Liver (tissue), 9 donors: Measurements from ENCODE around the gene KRTAP27-1. TPM values are rescaled to one million over a fixed set of nuclear protein-coding genes. Genes with fewer than 3 reads are reported as not detected.

ENCODE experiments used
- DNase-seq: peaks from one replicate; pipeline ENCODE4 v3.0.0-alpha.2; 2017; ENCODE audit warnings: low spot score
- H3K27ac ChIP-seq, 2 donors: one replicate each; pipeline ENCODE4 v1.7.0; 2013; ENCODE audit warnings: inconsistent platforms in 2 of 2, low read length in 2 of 2, control low read depth in 1 of 2, low read depth in 1 of 2, mild to moderate bottlenecking in 1 of 2
- H3K27me3 ChIP-seq, 4 donors: one replicate each; pipeline versions ENCODE4 v1.6.1 to v1.7.0; 2013; ENCODE audit warnings: low read length in 3 of 4, inconsistent platforms in 1 of 4, mild to moderate bottlenecking in 1 of 4, moderate library complexity in 1 of 4; ENCODE audit not compliant: control insufficient read depth in 4 of 4, insufficient read depth in 4 of 4
- H3K36me3 ChIP-seq, 4 donors: one replicate each; pipeline versions ENCODE4 v1.6.1 to v1.7.0; 2013; ENCODE audit warnings: low read length in 3 of 4, mild to moderate bottlenecking in 3 of 4, low read depth in 1 of 4, moderate library complexity in 1 of 4; ENCODE audit not compliant: control insufficient read depth in 4 of 4, insufficient read depth in 3 of 4
- H3K4me1 ChIP-seq, 4 donors: one replicate each; pipeline versions ENCODE4 v1.6.1 to v1.7.0; 2013; ENCODE audit warnings: low read length in 3 of 4, mild to moderate bottlenecking in 3 of 4, moderate library complexity in 1 of 4; ENCODE audit not compliant: control insufficient read depth in 4 of 4, insufficient read depth in 4 of 4
- H3K4me3 ChIP-seq, 3 donors: one replicate each; pipeline versions ENCODE4 v1.6.1 to v1.7.0; 2013; ENCODE audit warnings: low read length in 3 of 3, control low read depth in 1 of 3, low read depth in 1 of 3, mild to moderate bottlenecking in 1 of 3
- H3K9ac ChIP-seq, 2 donors: one replicate each; pipeline ENCODE4 v1.7.0; 2013; ENCODE audit warnings: low read length in 2 of 2, mild to moderate bottlenecking in 2 of 2, moderate library complexity in 2 of 2, control low read depth in 1 of 2, low read depth in 1 of 2
- H3K9me3 ChIP-seq, 4 donors: one replicate each; pipeline versions ENCODE4 v1.6.1 to v1.7.0; 2013; ENCODE audit warnings: low read length in 3 of 4; ENCODE audit not compliant: control insufficient read depth in 4 of 4
- EGR1 ChIP-seq, 2 donors: IDR thresholded peaks; 2 replicates each; pipeline ENCODE4 v1.6.1; 2016 to 2018; ENCODE audit warnings: antibody characterized with exemption in 2 of 2, low read depth in 2 of 2
- FOXA1 ChIP-seq: IDR thresholded peaks from 2 replicates; pipeline ENCODE4 v1.6.1; 2016; ENCODE audit warnings: antibody characterized with exemption
- FOXA2 ChIP-seq: IDR thresholded peaks from 2 replicates; pipeline ENCODE4 v1.6.1; 2016; ENCODE audit warnings: antibody characterized with exemption
- GABPA ChIP-seq, 2 donors: IDR thresholded peaks in 1 of 2; conservative IDR thresholded peaks in 1 of 2; 2 replicates each; pipeline ENCODE4 v1.6.1; 2016; ENCODE audit warnings: antibody characterized with exemption in 2 of 2, mild to moderate bottlenecking in 1 of 2, moderate library complexity in 1 of 2
- HNF4A ChIP-seq, 2 donors: conservative IDR thresholded peaks; 2 replicates each; pipeline ENCODE4 v1.6.1; 2016; ENCODE audit warnings: antibody characterized with exemption in 2 of 2, mild to moderate bottlenecking in 2 of 2
- HNF4G ChIP-seq: IDR thresholded peaks from 2 replicates; pipeline ENCODE4 v1.6.1; 2016; ENCODE audit warnings: antibody characterized with exemption
- JUND ChIP-seq, 2 donors: IDR thresholded peaks; 2 replicates each; pipeline ENCODE4 v1.6.1; 2016; ENCODE audit warnings: antibody characterized with exemption in 2 of 2
- MAX ChIP-seq: IDR thresholded peaks from 2 replicates; pipeline ENCODE4 v1.6.1; 2016; ENCODE audit warnings: antibody characterized with exemption
- RAD21 ChIP-seq, 2 donors: IDR thresholded peaks; 2 replicates each; pipeline ENCODE4 v1.6.1; 2016; ENCODE audit warnings: antibody characterized with exemption in 2 of 2, mild to moderate bottlenecking in 2 of 2
- RXRA ChIP-seq, 2 donors: IDR thresholded peaks; 2 replicates each; pipeline ENCODE4 v1.6.1; 2017 to 2018; ENCODE audit warnings: antibody characterized with exemption in 2 of 2, mild to moderate bottlenecking in 1 of 2
- SP1 ChIP-seq: IDR thresholded peaks from 2 replicates; pipeline ENCODE4 v1.6.1; 2018; ENCODE audit warnings: antibody characterized with exemption, mild to moderate bottlenecking
- TAF1 ChIP-seq: conservative IDR thresholded peaks from 2 replicates; pipeline ENCODE4 v1.6.1; 2016; ENCODE audit warnings: antibody characterized with exemption, mild to moderate bottlenecking
- YY1 ChIP-seq: IDR thresholded peaks from 2 replicates; pipeline ENCODE4 v1.6.1; 2016; ENCODE audit warnings: antibody characterized with exemption, mild to moderate bottlenecking
- ZBTB33 ChIP-seq: IDR thresholded peaks from 2 replicates; pipeline ENCODE4 v1.6.1; 2016; ENCODE audit warnings: antibody characterized with exemption
- whole genome bisulfite sequencing: extraction: QIAGEN DNeasy Blood & Tissue Kit; methylation state at CpG from one replicate; pipeline ENCODE4 v1.1.7; 2013; 5-methylcytosine and 5-hydroxymethylcytosine counted together
- polyA plus RNA-seq, 2 donors: library from polyadenylated mRNA; stranded (reverse) in 1 of 2; unstranded in 1 of 2; fragments of 200-250 nt in 1 of 2; fragments of >200 nt in 1 of 2; fragmentation: Nextera tagmentation in 1 of 2; extraction: Ambion mirVana in 1 of 2; gene quantifications; one replicate each; pipeline versions ENCODE4 v1.2.1 to v1.2.3, GENCODE V29; 2013 to 2015
- total RNA-seq, 2 donors: library from RNA; depleted of rRNA; stranded (reverse); fragments of >200 nt; gene quantifications; one replicate each; pipeline ENCODE4 v1.2.3, GENCODE V29; 2014
- TF ChIP-seq, protein P1 (sequence below): fragments of 150-350 bp; IDR thresholded peaks from 2 replicates; pipeline ENCODE4 v1.5.1; 2017; ENCODE audit warnings: improper control_type of control experiment, low read depth, low read length; ENCODE audit not compliant: missing input control
- TF ChIP-seq, protein P2 (sequence below): IDR thresholded peaks from 2 replicates; pipeline ENCODE4 v1.6.1; 2016; ENCODE audit warnings: antibody characterized with exemption
- donor health status: healthy.
- donor health status: healthy.
- donor health status: healthy.
- donor health status: healthy.
- donor health status: healthy.

KRTAP27-1 gene
- total and polyA plus RNA-seq, 4 donors = not detected

DNA sequence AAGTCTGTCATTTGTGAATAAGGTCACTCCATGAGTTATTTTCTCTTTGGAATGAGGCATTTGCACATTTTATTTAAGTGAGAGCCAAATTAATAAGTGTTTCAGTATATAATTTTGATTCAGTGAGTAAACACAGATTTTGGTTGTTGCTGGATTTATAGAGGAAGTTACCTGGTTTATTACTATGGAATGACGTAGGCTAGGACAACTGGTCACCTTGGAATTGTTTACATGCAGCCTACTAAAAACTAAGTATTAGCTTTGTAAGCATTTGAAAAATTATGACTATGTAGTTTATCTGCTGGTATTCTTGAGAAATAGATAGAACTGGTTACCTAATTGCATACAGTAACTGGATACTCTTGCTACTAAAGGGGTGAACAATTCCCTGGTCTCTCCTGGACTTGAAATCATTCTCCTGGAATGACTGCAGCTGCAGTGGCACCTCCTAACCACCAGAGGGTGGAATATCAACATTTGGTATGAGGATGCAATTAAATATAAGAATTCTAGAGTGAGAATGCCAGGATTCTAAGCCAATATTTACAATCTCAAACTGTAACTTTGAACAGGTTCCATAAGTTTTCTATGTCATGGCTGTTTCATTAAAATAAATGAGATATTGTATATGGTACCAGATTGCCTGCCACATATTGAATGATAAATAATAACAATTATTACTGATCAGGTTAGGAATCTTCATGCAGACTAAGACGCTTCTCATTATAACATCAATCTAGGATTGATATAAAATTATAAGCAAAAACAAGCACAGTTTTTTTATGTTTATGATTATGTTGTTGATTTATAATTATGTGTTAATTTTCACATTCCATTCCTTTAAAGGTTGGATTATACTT lies 3.5 kb upstream of the KRTAP27-1 start:
- Histone ChIP-seq H3K4me3 (no peak overlapping the region), H3K4me1 (no peaks in the 10 kb centered on the region), H3K36me3 (no peaks in the 10 kb centered on the region), H3K27me3 (no peaks in the 10 kb centered on the region), H3K9me3 (peaks cover 0 to 2% (median 0%) of the 10 kb centered on the region in 4 donors), H3K9ac (no peak overlapping the region), H3K27ac (no peak overlapping the region)
- no peak for DNase-seq
- 78% methylated on average over 2 of the region's 2 CpGs for WGBS
- TF ChIP-seq TAF1 = no peak
- TF ChIP-seq RAD21 (IDR thresholded peaks at IDR 0.05) = peak; percentile 68 to 82
- TF ChIP-seq, protein P1, sequence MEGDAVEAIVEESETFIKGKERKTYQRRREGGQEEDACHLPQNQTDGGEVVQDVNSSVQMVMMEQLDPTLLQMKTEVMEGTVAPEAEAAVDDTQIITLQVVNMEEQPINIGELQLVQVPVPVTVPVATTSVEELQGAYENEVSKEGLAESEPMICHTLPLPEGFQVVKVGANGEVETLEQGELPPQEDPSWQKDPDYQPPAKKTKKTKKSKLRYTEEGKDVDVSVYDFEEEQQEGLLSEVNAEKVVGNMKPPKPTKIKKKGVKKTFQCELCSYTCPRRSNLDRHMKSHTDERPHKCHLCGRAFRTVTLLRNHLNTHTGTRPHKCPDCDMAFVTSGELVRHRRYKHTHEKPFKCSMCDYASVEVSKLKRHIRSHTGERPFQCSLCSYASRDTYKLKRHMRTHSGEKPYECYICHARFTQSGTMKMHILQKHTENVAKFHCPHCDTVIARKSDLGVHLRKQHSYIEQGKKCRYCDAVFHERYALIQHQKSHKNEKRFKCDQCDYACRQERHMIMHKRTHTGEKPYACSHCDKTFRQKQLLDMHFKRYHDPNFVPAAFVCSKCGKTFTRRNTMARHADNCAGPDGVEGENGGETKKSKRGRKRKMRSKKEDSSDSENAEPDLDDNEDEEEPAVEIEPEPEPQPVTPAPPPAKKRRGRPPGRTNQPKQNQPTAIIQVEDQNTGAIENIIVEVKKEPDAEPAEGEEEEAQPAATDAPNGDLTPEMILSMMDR = peak; percentile 96

DNA sequence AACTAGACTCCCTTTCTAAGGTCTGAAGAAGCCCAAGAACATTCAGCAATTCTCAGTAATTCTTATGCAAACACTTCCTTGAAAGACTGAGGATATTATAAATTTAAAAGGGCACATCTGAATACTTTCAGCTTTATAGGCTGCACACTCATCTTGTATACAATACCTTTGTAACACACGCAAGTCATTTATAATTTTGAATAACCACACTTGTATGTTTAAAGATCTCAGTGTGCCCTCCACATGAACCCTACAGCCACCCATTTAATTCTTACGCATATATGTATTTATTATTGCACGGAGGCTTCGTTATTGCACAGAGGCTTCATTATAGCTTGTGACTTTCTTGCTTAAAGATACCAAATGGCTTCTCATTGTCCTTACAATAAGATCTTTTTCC lies 1.2 kb upstream of the KRTAP27-1 start:
- no peaks in the 10 kb centered on the region for H3K4me1 ChIP-seq
- H3K9me3 ChIP-seq = no peaks in the 10 kb centered on the region
- H3K4me3 ChIP-seq = no peak overlapping the region
- H3K27ac ChIP-seq = no peak overlapping the region
- no peaks in the 10 kb centered on the region for H3K36me3 ChIP-seq
- DNase-seq = no peak
- 88% methylated on average over 4 of the region's 4 CpGs for WGBS
- H3K27me3 ChIP-seq = peaks cover 0 to 3% (median 0%) of the 10 kb centered on the region in 4 donors
- H3K9ac ChIP-seq = no peak overlapping the region
- TF ChIP-seq MAX (no peak), EGR1 (IDR thresholded peaks at IDR 0.05; ENCODE audit: low read depth in 2 of 2) (no peak), JUND (IDR thresholded peaks at IDR 0.05) (no peak), SP1 (no peak), FOXA2 (no peak), HNF4A (conservative IDR thresholded peaks at IDR 0.05) (no peak), RAD21 (IDR thresholded peaks at IDR 0.05) (no peak), TAF1 (no peak), GABPA (IDR thresholded peaks at IDR 0.05 in 1 of 2, conservative IDR thresholded peaks at IDR 0.05 in 1 of 2) (no peak)
- TF ChIP-seq, protein P2, sequence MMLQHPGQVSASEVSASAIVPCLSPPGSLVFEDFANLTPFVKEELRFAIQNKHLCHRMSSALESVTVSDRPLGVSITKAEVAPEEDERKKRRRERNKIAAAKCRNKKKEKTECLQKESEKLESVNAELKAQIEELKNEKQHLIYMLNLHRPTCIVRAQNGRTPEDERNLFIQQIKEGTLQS = no peak
- TF ChIP-seq, protein P1 = no peak

DNA sequence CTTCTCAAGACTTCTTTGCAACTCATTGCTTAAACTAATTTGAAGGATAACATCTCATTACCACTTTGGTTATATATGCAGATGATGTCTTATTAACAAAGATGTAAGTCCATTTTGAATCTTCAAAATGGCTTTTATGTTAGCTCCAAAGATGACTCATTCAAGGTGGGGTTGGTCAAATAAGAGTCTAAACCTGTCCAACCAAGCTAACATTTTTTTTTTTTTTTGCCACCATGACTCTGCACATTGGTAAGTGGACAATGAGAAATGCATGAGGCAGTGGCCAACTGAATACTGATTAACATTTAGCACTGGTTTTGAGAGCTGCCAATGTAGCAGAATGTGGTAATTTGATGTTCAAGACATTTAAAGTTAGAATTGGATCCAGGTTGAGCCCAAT lies 278 bp upstream of the KRTAP27-1 start:
- no peaks in the 10 kb centered on the region for H3K36me3 ChIP-seq
- H3K9ac ChIP-seq = no peak overlapping the region
- DNase-seq = no peak
- H3K4me1 ChIP-seq = no peaks in the 10 kb centered on the region
- no peak overlapping the region for H3K27ac ChIP-seq
- peaks cover 0 to 3% (median 0%) of the 10 kb centered on the region in 4 donors for H3K27me3 ChIP-seq
- H3K4me3 ChIP-seq = no peak overlapping the region
- H3K9me3 ChIP-seq = no peaks in the 10 kb centered on the region
- TF ChIP-seq RAD21 (IDR thresholded peaks at IDR 0.05) (no peak), FOXA2 (no peak), RXRA (IDR thresholded peaks at IDR 0.05) (no peak), YY1 (no peak), ZBTB33 (no peak), EGR1 (IDR thresholded peaks at IDR 0.05; ENCODE audit: low read depth in 2 of 2) (no peak), SP1 (no peak), TAF1 (no peak), JUND (IDR thresholded peaks at IDR 0.05) (no peak), FOXA1 (no peak), HNF4A (conservative IDR thresholded peaks at IDR 0.05) (no peak), HNF4G (no peak), GABPA (IDR thresholded peaks at IDR 0.05 in 1 of 2, conservative IDR thresholded peaks at IDR 0.05 in 1 of 2) (no peak), MAX (no peak)
- TF ChIP-seq, protein P2 = no peak
